ENCODE results near the gene ANKRD11. TPM values are rescaled to one million over a fixed set of nuclear protein-coding genes. Genes with fewer than 3 reads are reported as not detected.
"Not testable (repeated sequence)": the region's sequence is repeated elsewhere in the genome, so short reads cannot be mapped to it uniquely, and the experiment has no call there.

Gene ANKRD11
- total RNA-seq, 1 donor from 2014 or later = 31.9 TPM

- not testable (repeated sequence) for DNase-seq (ENCODE audit: low read depth in 2 of 2)
These were observed 56.9 kb downstream of the ANKRD11 start for GRCh38 chr16:89433363-89433984.

DNA sequence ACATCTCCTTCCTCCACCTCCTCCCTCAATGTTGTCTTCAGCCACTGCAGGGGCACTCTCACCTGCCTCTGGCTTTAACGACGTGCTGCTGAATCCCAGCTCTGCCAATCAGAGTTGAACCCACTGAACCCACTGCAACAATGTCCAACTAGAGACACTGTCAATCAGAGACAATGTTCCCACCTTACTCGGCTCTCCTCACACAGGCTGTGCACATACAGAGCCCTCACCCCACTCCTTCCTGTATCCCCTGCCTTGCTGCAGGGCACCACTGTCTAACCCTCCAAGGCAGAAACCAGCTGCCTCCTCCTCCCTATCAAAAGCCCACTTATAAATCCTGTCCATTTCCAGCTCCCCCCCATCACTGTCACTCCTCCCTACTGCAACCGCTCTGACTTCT, 58.7 kb downstream of the ANKRD11 start:
- DNase-seq (ENCODE audit: low read depth in 2 of 2) = no peak

DNA sequence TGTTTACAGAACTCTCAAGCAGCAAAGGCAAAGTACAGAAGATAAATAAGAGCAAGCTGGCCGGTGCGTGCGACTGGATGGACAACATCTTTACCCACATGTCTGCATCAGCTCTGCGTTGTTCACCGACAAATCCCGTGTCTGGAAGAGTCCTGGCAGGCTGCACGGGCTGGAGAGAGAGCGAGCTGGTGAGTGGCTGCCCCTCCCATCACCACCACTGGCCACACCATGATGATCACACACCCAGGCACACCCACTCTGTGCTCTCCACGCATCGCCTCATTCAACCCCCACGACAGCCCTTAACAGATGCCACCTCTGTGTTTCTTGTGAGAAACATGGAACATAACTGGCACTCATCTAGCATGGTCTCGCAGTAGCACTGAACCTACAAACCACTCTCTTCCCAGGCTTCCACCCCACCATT, 59.2 kb downstream of the ANKRD11 start:
- DNase-seq (ENCODE audit: low read depth in 2 of 2) = peak in 1 of 2 donors; percentile 67

DNA sequence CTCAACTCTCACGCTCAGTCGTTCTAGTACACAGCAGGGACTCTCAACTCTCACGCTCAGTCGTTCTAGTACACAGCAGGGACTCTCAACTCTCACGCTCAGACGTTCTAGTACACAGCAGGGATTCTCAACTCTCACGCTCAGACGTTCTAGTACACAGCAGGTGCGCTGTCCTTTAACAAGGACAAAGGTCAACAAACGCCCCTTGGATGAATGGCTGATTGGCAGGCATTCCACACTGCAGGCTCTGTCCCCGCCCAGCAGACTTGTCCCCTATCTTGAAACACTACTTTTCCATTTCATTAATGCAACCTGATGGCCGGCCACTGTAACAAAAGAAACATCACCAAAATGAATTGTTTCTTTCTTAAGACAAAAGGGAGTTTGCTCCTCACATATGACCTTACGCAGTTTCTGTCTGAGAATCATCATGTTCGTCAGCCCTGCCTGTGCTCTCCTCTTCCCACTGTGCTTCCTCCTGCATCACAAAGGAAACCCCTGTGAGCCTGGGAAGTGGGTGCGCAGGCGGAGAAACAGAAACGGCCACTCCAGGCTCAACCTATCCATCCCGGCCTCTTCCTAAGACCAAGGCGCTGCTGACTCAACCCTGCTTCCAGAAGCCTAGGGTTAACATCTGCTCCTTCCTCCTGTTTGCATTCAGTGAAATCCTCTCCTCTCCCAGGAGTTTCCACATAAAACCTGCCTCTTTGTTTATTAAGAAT, 59.8 kb downstream of the ANKRD11 start:
- peak in 1 of 2 donors; percentile 70 for DNase-seq (ENCODE audit: low read depth in 2 of 2)

DNA sequence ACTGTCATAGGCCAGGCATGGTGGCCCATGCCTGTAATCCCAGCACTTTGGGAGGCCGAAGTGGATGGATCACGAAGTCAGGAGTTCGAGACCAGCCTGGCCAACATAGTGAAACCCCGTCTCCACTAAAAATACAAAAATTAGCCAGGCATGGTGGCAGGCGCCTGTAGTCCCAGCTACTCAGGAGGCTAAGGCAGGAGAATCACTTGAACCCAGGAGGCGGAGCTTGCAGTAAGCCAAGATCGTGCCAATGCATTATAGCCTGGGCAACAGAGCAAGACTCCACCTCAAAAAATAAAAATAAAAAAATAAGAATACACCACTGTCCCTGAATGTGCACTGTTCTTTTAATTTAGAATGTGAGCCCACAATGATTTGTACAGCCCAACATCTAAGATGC, 61.8 kb downstream of the ANKRD11 start:
- not testable (repeated sequence) for DNase-seq (ENCODE audit: low read depth in 2 of 2)

DNA sequence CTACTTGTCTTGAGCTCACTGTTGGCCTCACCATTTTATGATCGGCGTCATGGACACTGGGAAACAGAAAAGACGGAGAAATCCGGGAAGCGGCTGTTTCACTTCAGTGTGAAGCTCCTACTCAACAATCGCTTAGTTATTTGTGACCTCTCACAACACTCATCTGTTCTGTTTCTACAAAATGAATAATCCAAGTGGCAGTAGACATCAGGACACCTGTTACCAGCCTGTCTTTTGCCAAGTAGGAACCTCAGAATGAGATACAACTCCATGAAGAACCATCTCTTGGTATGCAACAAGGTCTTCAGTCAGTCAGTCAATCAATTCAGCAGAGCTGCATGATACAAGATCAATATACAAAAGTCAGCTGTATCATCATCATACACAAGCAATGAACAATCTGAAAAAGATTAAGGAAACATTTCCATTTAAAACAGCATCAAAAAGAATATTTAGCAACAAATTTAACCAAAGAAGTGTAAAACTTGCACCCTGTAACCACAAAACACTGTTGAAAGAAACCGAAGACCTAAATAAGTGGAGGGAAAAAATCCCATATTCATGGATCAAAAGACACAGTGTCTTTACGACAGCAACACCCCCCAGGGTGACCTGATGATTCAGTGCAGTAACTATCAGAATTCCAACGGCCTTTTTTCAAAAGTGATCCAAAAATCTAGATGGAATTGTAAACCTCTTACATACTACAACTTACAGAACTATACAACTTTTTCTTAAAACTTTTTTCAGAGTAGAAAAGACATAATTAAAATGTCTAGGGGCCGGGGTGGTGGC, 63.4 kb downstream of the ANKRD11 start:
- DNase-seq (ENCODE audit: low read depth in 2 of 2) = no peak

- DNase-seq (ENCODE audit: low read depth in 2 of 2) = no peak
These were observed 64.8 kb downstream of the ANKRD11 start for GRCh38 chr16:89425523-89425922.

GRCh38 chr16:89423681-89424260, 66.6 kb downstream of the ANKRD11 start:
- DNase-seq (ENCODE audit: low read depth in 2 of 2) = no peak

DNA sequence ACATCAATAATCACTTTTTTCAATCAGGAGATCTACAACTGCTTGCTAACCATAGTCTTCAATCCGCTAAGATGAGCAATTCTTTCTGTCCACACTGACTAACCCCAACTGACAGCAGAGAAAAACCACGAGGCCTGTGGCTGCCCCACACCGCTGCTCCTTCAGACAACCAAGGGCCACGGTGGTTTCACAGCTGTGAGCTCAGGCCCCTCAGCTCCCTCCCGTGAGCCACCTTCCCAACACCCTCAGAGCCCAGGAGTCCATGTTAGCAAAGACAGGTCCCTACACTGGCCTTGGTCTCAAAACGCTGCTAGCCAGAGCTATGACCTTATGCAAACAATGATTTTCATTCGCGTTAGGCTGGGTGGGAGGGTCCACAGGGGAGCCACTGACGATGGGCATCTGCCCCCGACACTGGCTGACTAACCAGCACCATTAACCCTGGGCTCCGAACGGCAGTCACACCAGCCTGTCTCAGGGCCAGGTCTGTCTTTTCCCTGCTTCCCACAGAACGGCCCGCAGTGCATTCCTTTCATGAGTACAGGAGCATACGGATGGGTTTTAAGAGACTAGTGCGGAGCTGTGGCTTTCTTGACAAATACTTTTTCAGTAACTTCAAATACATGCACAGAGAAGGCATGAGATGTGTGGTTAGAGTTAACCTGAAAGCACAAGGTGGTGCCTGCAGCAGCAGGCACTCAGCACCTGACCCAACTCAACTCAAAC, 67.3 kb downstream of the ANKRD11 start:
- DNase-seq (ENCODE audit: low read depth in 2 of 2) = peak in 1 of 2 donors; percentile 60

GRCh38 chr16:89422527-89422904, 67.8 kb downstream of the ANKRD11 start:
- DNase-seq (ENCODE audit: low read depth in 2 of 2) = peak; percentile 43 to 91

DNA sequence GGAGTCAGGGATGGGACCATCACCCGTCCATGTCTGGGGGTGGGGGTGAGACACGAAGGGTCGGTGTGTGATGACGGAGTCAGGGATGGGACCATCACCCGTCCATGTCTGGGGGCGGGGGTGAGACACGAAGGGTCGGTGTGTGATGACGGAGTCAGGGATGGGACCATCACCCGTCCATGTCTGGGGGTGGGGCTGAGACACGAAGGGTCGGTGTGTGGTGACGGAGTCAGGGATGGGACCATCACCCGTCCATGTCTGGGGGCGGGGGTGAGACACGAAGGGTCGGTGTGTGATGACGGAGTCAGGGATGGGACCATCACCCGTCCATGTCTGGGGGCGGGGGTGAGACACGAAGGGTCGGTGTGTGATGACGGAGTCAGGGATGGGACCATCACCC, 69.1 kb downstream of the ANKRD11 start:
- not testable (repeated sequence) for DNase-seq (ENCODE audit: low read depth in 2 of 2)

- no peak for DNase-seq (ENCODE audit: low read depth in 2 of 2)
These were observed 70.2 kb downstream of the ANKRD11 start for GRCh38 chr16:89420204-89420603.

DNA sequence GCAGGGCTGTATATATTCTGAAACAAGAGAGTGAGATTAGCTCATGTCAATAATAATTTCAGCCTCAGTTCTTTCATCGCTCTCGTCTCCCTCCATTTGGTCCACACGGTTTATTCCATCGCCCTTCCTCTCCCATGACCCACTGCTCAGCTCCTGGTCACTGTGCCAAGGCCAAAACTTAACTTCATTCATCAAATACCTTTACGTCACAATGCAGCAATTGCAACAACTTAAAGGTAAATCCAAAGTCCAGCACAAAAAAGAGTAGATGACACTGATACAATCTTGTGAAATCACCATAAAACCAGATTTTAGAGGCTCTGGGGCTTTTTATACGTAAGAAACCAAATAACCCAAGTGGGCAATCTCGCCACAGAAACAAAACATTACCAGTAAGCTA, 72.0 kb downstream of the ANKRD11 start:
- DNase-seq (ENCODE audit: low read depth in 2 of 2) = no peak

DNA sequence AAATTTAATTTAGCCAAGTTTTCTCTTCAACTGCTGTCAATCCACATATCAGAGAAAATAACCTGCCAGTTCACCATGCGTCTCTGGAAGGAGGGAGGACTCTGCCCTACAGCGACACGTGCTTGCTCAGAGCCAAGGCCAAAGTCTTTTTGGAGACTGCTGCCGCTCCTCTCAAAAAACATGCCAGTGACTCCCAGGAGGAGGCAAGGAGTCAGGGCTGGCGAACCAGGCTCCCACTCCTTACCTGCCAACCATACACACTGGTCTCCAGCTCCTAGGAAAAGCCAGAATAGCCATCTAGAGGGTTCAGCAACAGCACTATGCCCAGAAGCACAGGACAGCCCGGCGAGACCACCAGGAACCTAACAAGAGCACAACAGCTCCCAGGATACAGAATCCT, 73.0 kb downstream of the ANKRD11 start:
- no peak for DNase-seq (ENCODE audit: low read depth in 2 of 2)

DNA sequence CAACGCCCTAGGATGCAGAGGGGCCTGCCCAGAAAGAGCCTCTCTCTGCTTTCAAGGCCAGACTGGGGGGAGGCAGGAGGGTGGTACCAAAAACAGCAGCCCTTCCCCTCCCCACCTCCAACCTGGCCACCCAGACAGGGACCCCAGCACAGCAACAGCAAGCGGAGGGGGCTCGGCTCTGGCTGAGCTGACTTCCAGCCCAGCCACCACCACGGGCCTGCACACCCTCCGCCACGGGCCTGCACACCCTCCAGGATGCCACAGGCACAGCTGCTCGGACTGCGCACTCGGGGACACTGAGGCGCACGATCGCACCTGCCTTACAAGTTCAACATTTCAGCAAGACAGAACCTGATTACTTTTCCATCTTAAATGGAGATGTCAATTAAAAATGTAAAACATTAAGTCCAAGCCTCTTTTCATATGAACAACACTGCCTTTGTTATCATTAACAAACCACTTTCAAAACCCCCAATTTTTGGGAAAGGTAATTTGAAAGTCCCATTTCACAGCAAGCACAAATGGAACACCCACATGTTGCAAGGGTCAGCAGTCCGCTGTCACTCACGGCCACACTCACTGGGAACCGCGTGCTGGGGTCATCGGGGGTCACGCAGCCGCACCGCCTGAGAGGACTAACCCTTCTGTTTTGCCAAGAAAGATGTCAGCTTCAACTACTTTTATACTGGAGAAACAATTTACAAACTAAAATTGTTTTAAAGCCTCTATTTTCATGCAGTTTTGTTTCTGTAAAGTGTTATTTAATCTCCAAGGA, 76.4 kb downstream of the ANKRD11 start:
- no peak for DNase-seq (ENCODE audit: low read depth in 2 of 2)

DNA sequence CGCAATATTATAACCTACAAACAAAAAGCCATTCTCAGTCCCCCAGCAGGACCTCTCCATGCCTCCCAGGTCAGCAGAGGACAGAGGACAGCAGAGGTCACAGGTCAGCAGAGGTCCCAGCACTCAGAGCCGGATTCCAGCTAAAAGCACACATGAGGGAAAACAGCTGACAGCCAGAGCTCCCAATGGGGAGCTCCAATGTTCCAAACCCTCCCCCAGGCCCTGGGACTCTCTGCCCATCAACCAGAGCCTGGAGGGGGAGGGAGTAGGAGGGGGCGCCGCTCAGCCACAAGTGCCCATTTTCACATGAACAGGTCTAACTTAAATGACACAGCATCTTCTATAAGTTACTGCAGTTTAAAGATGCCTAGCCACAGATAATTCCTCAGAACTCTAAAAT, 77.5 kb downstream of the ANKRD11 start:
- DNase-seq (ENCODE audit: low read depth in 2 of 2) = peak in 1 of 2 donors; percentile 48

- DNase-seq (ENCODE audit: low read depth in 2 of 2) = no peak
These were observed 79.0 kb downstream of the ANKRD11 start for GRCh38 chr16:89411335-89411850.

- DNase-seq (ENCODE audit: low read depth in 2 of 2) = peak; percentile 88 to 96
These were observed 79.5 kb downstream of the ANKRD11 start for GRCh38 chr16:89410794-89411309.

DNA sequence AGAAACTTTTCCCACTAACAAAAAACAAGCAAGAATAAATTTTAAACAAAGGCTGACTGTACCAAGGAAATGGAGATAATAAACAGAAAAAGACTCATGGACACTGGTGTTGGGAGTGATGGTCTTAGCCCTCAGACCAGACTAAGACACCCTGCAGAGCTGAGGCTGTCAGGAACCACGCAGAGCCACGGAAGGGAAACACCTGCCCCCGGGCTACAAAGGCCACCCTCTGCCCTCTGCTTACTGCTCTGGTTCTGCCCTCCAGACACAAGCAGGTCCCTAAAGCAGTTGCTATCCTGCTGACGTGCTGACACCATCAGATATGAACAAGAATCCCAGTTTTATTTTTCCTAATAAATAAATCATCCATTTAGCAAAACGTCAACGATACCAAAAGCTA, 80.0 kb downstream of the ANKRD11 start:
- peak in 1 of 2 donors; percentile 51 for DNase-seq (ENCODE audit: low read depth in 2 of 2)

GRCh38 chr16:89409161-89409711, 81.1 kb downstream of the ANKRD11 start:
- DNase-seq (ENCODE audit: low read depth in 2 of 2) = peak; percentile 36 to 67
